H9 (cell line): ENCODE results near the gene UBXN10. TPM values are rescaled to one million over a fixed set of nuclear protein-coding genes. Genes with fewer than 3 reads are reported as not detected.

Experiments used
- DNase-seq: peaks from one replicate; pipeline ENCODE4 v3.0.0-alpha.2; 2017
- H2AFZ ChIP-seq: one replicate; pipeline ENCODE4 v1.6.1; 2013; ENCODE audit warnings: mild to moderate bottlenecking, low read length, control low read depth, moderate library complexity
- H2AK5ac ChIP-seq: 2 replicates; pipeline ENCODE4 v1.6.1; 2013; ENCODE audit warnings: low read length, control low read depth, mixed read lengths; ENCODE audit not compliant: insufficient read length
- H2BK120ac ChIP-seq: one replicate; pipeline ENCODE4 v1.6.1; 2013; ENCODE audit warnings: low read depth, mild to moderate bottlenecking, low read length, control low read depth, inconsistent platforms; ENCODE audit not compliant: poor library complexity, severe bottlenecking
- H2BK12ac ChIP-seq: 2 replicates; pipeline ENCODE4 v1.6.1; 2013; ENCODE audit warnings: low read length, control low read depth, mixed read lengths, low read depth; ENCODE audit not compliant: insufficient read length
- H2BK15ac ChIP-seq: 2 replicates; pipeline ENCODE4 v1.6.1; 2013; ENCODE audit warnings: low read depth, low read length, control low read depth
- H2BK20ac ChIP-seq: one replicate; pipeline ENCODE4 v1.6.1; 2013; ENCODE audit warnings: low read depth, mild to moderate bottlenecking, low read length, control low read depth, inconsistent platforms; ENCODE audit not compliant: poor library complexity, severe bottlenecking
- H2BK5ac ChIP-seq: 2 replicates; pipeline ENCODE4 v1.6.1; 2013; ENCODE audit warnings: low read length, control low read depth, mixed read lengths; ENCODE audit not compliant: insufficient read length
- H3K14ac ChIP-seq: 2 replicates; pipeline ENCODE4 v1.6.1; 2013; ENCODE audit warnings: low read length, control low read depth; ENCODE audit not compliant: insufficient read depth
- H3K18ac ChIP-seq: 2 replicates; pipeline ENCODE4 v1.6.1; 2013; ENCODE audit warnings: low read depth, mild to moderate bottlenecking, mixed read lengths, low read length, control low read depth; ENCODE audit not compliant: insufficient read length
- H3K23ac ChIP-seq: 2 replicates; pipeline ENCODE4 v1.6.1; 2013; ENCODE audit warnings: low read length, control low read depth, mixed read lengths, low read depth; ENCODE audit not compliant: insufficient read length
- H3K23me2 ChIP-seq: 2 replicates; pipeline ENCODE4 v1.6.1; 2013; ENCODE audit warnings: low read depth, mild to moderate bottlenecking, mixed read lengths, low read length, control low read depth; ENCODE audit not compliant: insufficient read length, poor library complexity, severe bottlenecking
- H3K27ac ChIP-seq: 2 replicates; pipeline ENCODE4 v1.5.1; 2013; ENCODE audit warnings: low read length, control low read depth, mixed read lengths, low read depth; ENCODE audit not compliant: insufficient read length
- H3K27me3 ChIP-seq: 2 replicates; pipeline ENCODE4 v1.6.1; 2013; ENCODE audit warnings: low read length, control low read depth, inconsistent platforms; ENCODE audit not compliant: insufficient read depth
- H3K4ac ChIP-seq: 2 replicates; pipeline ENCODE4 v1.6.1; 2013; ENCODE audit warnings: low read depth, mild to moderate bottlenecking, control low read depth, inconsistent platforms, low read length, moderate library complexity
- H3K4me1 ChIP-seq: 2 replicates; pipeline ENCODE4 v1.6.1; 2013; ENCODE audit warnings: low read length, control low read depth, inconsistent platforms; ENCODE audit not compliant: insufficient read depth
- H3K4me2 ChIP-seq: 2 replicates; pipeline ENCODE4 v1.6.1; 2013; ENCODE audit warnings: low read length, control low read depth, mixed read lengths; ENCODE audit not compliant: insufficient read length, insufficient read depth
- H3K56ac ChIP-seq: 2 replicates; pipeline ENCODE4 v1.6.1; 2013; ENCODE audit warnings: low read depth, mild to moderate bottlenecking, mixed read lengths, low read length, control low read depth; ENCODE audit not compliant: insufficient read length
- H3K79me1 ChIP-seq: 2 replicates; pipeline ENCODE4 v1.6.1; 2013; ENCODE audit warnings: low read depth, mild to moderate bottlenecking, moderate library complexity, low read length, control low read depth, inconsistent platforms; ENCODE audit not compliant: insufficient read depth, poor library complexity, severe bottlenecking
- H3K79me2 ChIP-seq: 2 replicates; pipeline ENCODE4 v1.6.1; 2013; ENCODE audit warnings: low read length, control low read depth, inconsistent platforms; ENCODE audit not compliant: insufficient read depth
- H3K9ac ChIP-seq: 2 replicates; pipeline ENCODE4 v1.6.1; 2013; ENCODE audit warnings: low read length, control low read depth, mixed read lengths; ENCODE audit not compliant: insufficient read length; ENCODE audit errors: extremely low read depth
- H3K9me3 ChIP-seq: one replicate; pipeline ENCODE4 v1.6.1; 2013; ENCODE audit warnings: low read depth, low read length, inconsistent platforms; ENCODE audit not compliant: control insufficient read depth
- H3T11ph ChIP-seq: one replicate; pipeline ENCODE4 v1.6.1; 2013; ENCODE audit warnings: mild to moderate bottlenecking, low read length, control low read depth, inconsistent platforms
- H4K20me1 ChIP-seq: one replicate; pipeline ENCODE4 v1.6.1; 2013; ENCODE audit not compliant: control insufficient read depth, insufficient read length, insufficient read depth
- H4K5ac ChIP-seq: 2 replicates; pipeline ENCODE4 v1.6.1; 2013; ENCODE audit warnings: low read depth, mild to moderate bottlenecking, mixed read lengths, low read length, control low read depth; ENCODE audit not compliant: insufficient read length
- H4K8ac ChIP-seq: replicated peaks from 2 replicates; pipeline ENCODE4 v1.6.1; 2013; ENCODE audit warnings: low read length, control low read depth, mixed read lengths, low read depth; ENCODE audit not compliant: insufficient read length
- H4K91ac ChIP-seq: 2 replicates; pipeline ENCODE4 v1.6.1; 2013; ENCODE audit warnings: low read depth, mild to moderate bottlenecking, moderate library complexity, mixed read lengths, low read length, control low read depth; ENCODE audit not compliant: insufficient read length
- H3K27ac Mint-ChIP-seq, 3 experiments: 2 replicates in 2 of 3; 3 replicates in 1 of 3; pipeline ENCODE4 v1.8.0; 2020 to 2021; ENCODE audit warnings: mixed read lengths in 3 of 3, mild to moderate bottlenecking in 1 of 3, moderate library complexity in 1 of 3
- H3K27me3 Mint-ChIP-seq: 2 replicates; pipeline ENCODE4 v1.8.0; 2021; ENCODE audit warnings: low read depth, mild to moderate bottlenecking, moderate library complexity, mixed read lengths
- H3K36me3 Mint-ChIP-seq, 3 experiments: 2 replicates in 2 of 3; 3 replicates in 1 of 3; pipeline ENCODE4 v1.8.0; 2020 to 2021; ENCODE audit warnings: low read depth in 3 of 3, mixed read lengths in 3 of 3; ENCODE audit not compliant: insufficient read depth in 1 of 3
- H3K4me1 Mint-ChIP-seq, 2 experiments: 2 replicates each; pipeline ENCODE4 v1.8.0; 2020; ENCODE audit warnings: mixed read lengths in 2 of 2
- H3K4me3 Mint-ChIP-seq, 2 experiments: 2 replicates in 1 of 2; 3 replicates in 1 of 2; pipeline ENCODE4 v1.8.0; 2020 to 2021; ENCODE audit warnings: mild to moderate bottlenecking in 2 of 2, mixed read lengths in 2 of 2, moderate library complexity in 1 of 2
- H3K9me3 Mint-ChIP-seq, 2 experiments: 2 replicates in 1 of 2; 3 replicates in 1 of 2; pipeline ENCODE4 v1.8.0; 2020; ENCODE audit warnings: mild to moderate bottlenecking in 2 of 2, mixed read lengths in 2 of 2, moderate library complexity in 1 of 2
- WGBS: extraction: QIAGEN DNeasy Blood & Tissue Kit; methylation state at CpG from one replicate; pipeline ENCODE4 v1.1.7; 2013; ENCODE audit warnings: missing lambda C conversion rate, low lambda C conversion rate, mixed read lengths; ENCODE audit not compliant: insufficient read length; ENCODE audit errors: extremely low coverage; 5-methylcytosine and 5-hydroxymethylcytosine counted together
- total RNA-seq: library from RNA; stranded (reverse); gene quantifications from 2 replicates; pipeline ENCODE4 v1.2.1, GENCODE V29; 2021
- TF ChIP-seq, protein P1 (sequence below): fragments of 200-600 bp; sonication (generic); conservative IDR thresholded peaks from 3 replicates; pipeline ENCODE4 v1.8.0; 2021; ENCODE audit warnings: antibody characterized with exemption, mild to moderate bottlenecking

Gene UBXN10
- total RNA-seq, 1 experiment from 2014 or later: 0.59 TPM

DNA sequence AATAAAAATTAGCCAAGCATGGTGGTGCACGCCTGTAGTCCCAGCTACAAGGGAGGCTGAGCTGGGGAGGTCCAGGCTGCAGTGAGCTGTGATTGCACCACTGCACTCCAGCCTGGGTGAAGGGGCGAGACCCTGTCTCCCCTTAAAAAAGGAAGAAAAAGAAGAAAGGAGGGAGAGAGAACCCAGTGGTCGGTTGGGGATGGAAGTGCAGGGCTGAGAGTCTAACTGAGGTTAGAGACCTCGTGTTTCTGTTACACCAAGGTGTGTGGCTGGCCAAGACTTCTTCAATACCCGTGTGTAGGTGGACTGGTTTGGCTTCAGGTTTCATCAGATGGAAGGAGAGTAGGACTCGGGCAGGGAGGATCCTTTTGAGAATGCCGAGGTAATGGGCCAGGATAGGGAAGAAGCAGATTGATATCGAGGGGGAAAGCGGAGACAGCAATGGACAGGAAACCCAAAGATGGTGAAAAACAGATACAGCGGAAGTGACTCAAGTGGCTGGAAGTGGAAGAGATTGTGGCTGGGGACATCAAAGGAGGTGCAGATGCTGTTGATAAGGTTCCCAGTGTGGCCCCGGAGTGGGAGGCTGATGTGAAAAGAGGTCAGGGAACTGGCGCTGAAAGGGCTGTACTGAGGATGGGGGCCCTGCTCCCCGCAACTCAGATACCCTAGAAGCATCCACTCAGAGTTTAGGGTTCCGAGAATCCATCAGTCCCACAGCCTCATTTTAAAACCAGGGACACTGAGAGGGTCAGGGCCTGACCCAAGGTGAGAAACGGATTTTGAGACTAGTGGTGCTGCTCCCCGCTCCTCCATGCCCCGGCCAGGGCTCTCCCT, 681 bp upstream of the UBXN10 start:
- no peak overlapping the region for H4K5ac ChIP-seq
- no peak overlapping the region for H4K91ac ChIP-seq
- DNase-seq: no peak
- no peak overlapping the region for H3T11ph ChIP-seq
- no peak overlapping the region for H2AK5ac ChIP-seq
- no peaks in the 10 kb centered on the region for H3K79me2 ChIP-seq
- H3K4me2 ChIP-seq: peak overlapping the region; percentile 22
- H3K18ac ChIP-seq: peak overlapping the region; percentile 2
- no peaks in the 10 kb centered on the region for H4K20me1 ChIP-seq
- peaks cover 6% of the 10 kb centered on the region for H3K23me2 ChIP-seq
- TF ChIP-seq, protein P1, sequence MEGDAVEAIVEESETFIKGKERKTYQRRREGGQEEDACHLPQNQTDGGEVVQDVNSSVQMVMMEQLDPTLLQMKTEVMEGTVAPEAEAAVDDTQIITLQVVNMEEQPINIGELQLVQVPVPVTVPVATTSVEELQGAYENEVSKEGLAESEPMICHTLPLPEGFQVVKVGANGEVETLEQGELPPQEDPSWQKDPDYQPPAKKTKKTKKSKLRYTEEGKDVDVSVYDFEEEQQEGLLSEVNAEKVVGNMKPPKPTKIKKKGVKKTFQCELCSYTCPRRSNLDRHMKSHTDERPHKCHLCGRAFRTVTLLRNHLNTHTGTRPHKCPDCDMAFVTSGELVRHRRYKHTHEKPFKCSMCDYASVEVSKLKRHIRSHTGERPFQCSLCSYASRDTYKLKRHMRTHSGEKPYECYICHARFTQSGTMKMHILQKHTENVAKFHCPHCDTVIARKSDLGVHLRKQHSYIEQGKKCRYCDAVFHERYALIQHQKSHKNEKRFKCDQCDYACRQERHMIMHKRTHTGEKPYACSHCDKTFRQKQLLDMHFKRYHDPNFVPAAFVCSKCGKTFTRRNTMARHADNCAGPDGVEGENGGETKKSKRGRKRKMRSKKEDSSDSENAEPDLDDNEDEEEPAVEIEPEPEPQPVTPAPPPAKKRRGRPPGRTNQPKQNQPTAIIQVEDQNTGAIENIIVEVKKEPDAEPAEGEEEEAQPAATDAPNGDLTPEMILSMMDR: no peak
- no CpG with 5 or more reads among the region's 17 CpGs for WGBS
- no peak overlapping the region for H2BK5ac ChIP-seq
- H4K8ac ChIP-seq: no peak overlapping the region
- H3K27me3 Mint-ChIP-seq: peaks cover 85% of the 10 kb centered on the region
- no peak overlapping the region for H3K23ac ChIP-seq
- H3K27ac ChIP-seq: no peak overlapping the region
- no peak overlapping the region for H2BK120ac ChIP-seq
- no peak overlapping the region for H2BK20ac ChIP-seq
- H3K56ac ChIP-seq: no peak overlapping the region
- H3K27me3 ChIP-seq: no peaks in the 10 kb centered on the region; the same call in 1 of the 2 replicates
- H3K4ac ChIP-seq: no peak overlapping the region
- H3K36me3 Mint-ChIP-seq: no peaks in the 10 kb centered on the region
- H3K9ac ChIP-seq: no peak overlapping the region
- H2AFZ ChIP-seq: no peak overlapping the region
- peak overlapping the region; percentile 52 to 70; a peak in 4 of 5 replicates for H3K4me3 Mint-ChIP-seq
- peaks cover 0 to 3% of the 10 kb centered on the region in 2 experiments; a peak in 3 of 5 replicates for H3K9me3 Mint-ChIP-seq
- peaks cover 16 to 21% of the 10 kb centered on the region in 2 experiments for H3K4me1 Mint-ChIP-seq
- no peak overlapping the region for H2BK12ac ChIP-seq
- H3K27ac Mint-ChIP-seq: peak overlapping the region in 1 of 3 experiments; percentile 20; a peak in 1 of 7 replicates
- H3K4me1 ChIP-seq: 0 out of 2 replicates have a peak, but pooled peaks cover 3% of the 10 kb centered on the region
- H3K14ac ChIP-seq: peak overlapping the region; percentile 26; the same call in 1 of the 2 replicates
- no peaks in the 10 kb centered on the region for H3K79me1 ChIP-seq
- H2BK15ac ChIP-seq: no peak overlapping the region
- H3K9me3 ChIP-seq: no peaks in the 10 kb centered on the region
